Measurements from ENCODE around the gene LUM.

DNA sequence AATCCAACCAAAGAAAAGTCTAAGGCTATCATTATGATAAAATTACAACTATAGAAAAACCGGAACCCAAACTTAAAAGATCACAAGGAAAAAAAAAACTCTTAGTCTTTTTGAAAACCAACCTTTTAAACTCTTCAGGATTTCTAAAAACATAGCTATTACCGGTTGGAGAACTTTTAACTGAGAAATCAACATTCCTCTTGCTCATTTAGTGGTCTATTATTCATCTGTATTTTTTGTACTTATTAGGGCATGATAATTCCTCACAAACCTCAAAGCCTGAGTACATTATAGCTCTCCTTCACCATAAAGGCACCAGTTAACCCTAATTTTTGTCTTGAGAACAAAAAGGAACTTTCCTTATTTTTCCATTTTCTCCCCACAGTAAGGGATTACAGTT, 10.4 kb downstream of the LUM start:
- TF ChIP-seq, protein P1, sequence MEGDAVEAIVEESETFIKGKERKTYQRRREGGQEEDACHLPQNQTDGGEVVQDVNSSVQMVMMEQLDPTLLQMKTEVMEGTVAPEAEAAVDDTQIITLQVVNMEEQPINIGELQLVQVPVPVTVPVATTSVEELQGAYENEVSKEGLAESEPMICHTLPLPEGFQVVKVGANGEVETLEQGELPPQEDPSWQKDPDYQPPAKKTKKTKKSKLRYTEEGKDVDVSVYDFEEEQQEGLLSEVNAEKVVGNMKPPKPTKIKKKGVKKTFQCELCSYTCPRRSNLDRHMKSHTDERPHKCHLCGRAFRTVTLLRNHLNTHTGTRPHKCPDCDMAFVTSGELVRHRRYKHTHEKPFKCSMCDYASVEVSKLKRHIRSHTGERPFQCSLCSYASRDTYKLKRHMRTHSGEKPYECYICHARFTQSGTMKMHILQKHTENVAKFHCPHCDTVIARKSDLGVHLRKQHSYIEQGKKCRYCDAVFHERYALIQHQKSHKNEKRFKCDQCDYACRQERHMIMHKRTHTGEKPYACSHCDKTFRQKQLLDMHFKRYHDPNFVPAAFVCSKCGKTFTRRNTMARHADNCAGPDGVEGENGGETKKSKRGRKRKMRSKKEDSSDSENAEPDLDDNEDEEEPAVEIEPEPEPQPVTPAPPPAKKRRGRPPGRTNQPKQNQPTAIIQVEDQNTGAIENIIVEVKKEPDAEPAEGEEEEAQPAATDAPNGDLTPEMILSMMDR (IDR thresholded peaks at IDR 0.05; ENCODE audit: low read length) = no peak
- TF ChIP-seq EZH2 (IDR thresholded peaks at IDR 0.05; ENCODE audit: borderline replicate concordance, low read length) = no peak

All from OCI-LY1 (cell line).